Measurements from ENCODE around the gene P2RX5.

GRCh38 chr17:3692346-3692745, 3.6 kb downstream of the P2RX5 start:
- no peak for TF ChIP-seq CTCF (tag by site-specific recombination; IDR thresholded peaks at IDR 0.05)
- TF ChIP-seq RBAK (tag by site-specific recombination; IDR thresholded peaks at IDR 0.05), result no peak
- no peak for TF ChIP-seq ZNF768 (tag by site-specific recombination; IDR thresholded peaks at IDR 0.05)
- TF ChIP-seq MEIS1 (CRISPR knock-in tag; IDR thresholded peaks at IDR 0.05; ENCODE audit: borderline replicate concordance), result no peak
- no peak for TF ChIP-seq ZNF433 (tag by site-specific recombination; IDR thresholded peaks at IDR 0.05; ENCODE audit: low read depth)
- no peak for TF ChIP-seq ZNF350 (tag by site-specific recombination; IDR thresholded peaks at IDR 0.05)
- no peak for TF ChIP-seq ZNF398 (tag by site-specific recombination; IDR thresholded peaks at IDR 0.05)
- no peak for TF ChIP-seq ZNF274 (IDR thresholded peaks at IDR 0.05; ENCODE audit: low read length)
- TF ChIP-seq ZNF274 (tag by site-specific recombination; IDR thresholded peaks at IDR 0.05; ENCODE audit: borderline replicate concordance), result no peak
- no peak for TF ChIP-seq KLF1 (tag by site-specific recombination; IDR thresholded peaks at IDR 0.05)
- TF ChIP-seq PATZ1 (tag by site-specific recombination; IDR thresholded peaks at IDR 0.05), result no peak
- TF ChIP-seq ZNF174 (tag by site-specific recombination; IDR thresholded peaks at IDR 0.05), result no peak

Measured in HEK293 (cell line).